Measurements from ENCODE around the gene CCDC28B. TPM values are rescaled to one million over a fixed set of nuclear protein-coding genes. Genes with fewer than 3 reads are reported as not detected.

Gene CCDC28B
- 10 to 100 TPM; 27.0 to 27.7 TPM for total RNA-seq

DNA sequence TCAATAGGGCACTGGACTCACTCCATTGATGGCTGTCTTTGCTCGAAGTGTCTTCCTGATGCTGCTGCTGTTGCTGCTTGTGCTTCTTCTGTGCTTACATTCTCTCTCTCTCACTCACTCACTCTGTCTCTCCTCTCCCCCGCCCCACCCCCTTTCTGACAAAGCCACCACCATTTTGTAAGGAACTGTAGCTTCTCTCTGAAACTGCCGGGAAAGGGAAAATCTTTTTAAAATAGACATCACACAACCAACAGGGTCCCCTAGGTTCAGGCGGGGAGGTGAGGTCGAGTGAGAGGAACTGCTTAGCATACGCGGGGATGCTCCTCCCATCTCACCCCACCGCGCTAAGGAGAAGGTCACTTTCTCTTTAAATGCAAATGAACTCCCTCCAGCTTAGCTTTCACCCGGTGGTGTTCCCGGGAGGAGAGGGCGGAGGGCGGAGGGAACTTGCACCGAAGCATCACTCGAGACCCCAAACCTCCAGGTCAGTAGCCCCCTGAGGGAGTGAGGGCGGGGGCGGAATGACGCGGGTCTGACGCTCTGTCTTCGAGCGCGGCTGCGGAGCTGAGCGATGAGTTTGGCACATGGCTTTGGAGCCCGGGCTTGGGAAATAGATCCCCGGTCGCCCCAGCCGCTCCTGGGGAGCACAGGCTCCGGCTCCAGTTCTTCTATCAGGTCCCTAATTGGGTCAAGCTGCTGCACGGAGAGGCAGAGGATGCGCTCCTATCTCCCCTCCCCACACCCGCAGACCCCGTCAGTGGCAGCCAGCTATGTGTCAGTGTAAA, at the start of gene CCDC28B:
CCDC28B (plus strand) TSS at position 370 of the 785 bp plus-strand sequence. CDS start 1,341 bp downstream, outside the sequence.
- DNase-seq (peak; percentile 80), ATAC-seq (peak; percentile 48)
- CTCF ChIA-PET: interaction anchor here (0.7 to 8.1 kb wide), 6 partner anchors 12 to 411 kb away, joined by 3 to 44 read pairs (median 5); partner anchors contain the start of gene FAM167B
- POLR2A ChIA-PET: interaction anchor here (0.6 to 11.9 kb wide), 16 partner anchors 9 to 194 kb away, joined by 3 to 141 read pairs (median 4); partner anchors contain the start of genes BSDC1, HDAC1, LCK and MARCKSL1
- peak within 1 kb of the TSS; percentile 91 for H3K27ac Mint-ChIP-seq
- H3K9me3 Mint-ChIP-seq: no peaks in the 10 kb centered on the region
- intact Hi-C loops (cut with micrococcal nuclease): no loop called here
- peaks cover 57% of the 10 kb centered on the region for H3K4me1 Mint-ChIP-seq (ENCODE audit: low read depth)
- no peaks in the 10 kb centered on the region for H3K27me3 Mint-ChIP-seq
- TF ChIP-seq, protein P1, sequence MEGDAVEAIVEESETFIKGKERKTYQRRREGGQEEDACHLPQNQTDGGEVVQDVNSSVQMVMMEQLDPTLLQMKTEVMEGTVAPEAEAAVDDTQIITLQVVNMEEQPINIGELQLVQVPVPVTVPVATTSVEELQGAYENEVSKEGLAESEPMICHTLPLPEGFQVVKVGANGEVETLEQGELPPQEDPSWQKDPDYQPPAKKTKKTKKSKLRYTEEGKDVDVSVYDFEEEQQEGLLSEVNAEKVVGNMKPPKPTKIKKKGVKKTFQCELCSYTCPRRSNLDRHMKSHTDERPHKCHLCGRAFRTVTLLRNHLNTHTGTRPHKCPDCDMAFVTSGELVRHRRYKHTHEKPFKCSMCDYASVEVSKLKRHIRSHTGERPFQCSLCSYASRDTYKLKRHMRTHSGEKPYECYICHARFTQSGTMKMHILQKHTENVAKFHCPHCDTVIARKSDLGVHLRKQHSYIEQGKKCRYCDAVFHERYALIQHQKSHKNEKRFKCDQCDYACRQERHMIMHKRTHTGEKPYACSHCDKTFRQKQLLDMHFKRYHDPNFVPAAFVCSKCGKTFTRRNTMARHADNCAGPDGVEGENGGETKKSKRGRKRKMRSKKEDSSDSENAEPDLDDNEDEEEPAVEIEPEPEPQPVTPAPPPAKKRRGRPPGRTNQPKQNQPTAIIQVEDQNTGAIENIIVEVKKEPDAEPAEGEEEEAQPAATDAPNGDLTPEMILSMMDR (IDR thresholded peaks at IDR 0.05): no peak
- H3K4me3 Mint-ChIP-seq: peak within 1 kb of the TSS; percentile 80
- H3K36me3 Mint-ChIP-seq (ENCODE audit: low read depth): peaks cover 21% of the 10 kb centered on the region

- no peaks in the 10 kb centered on the region for H3K27me3 Mint-ChIP-seq
- intact Hi-C loops (cut with micrococcal nuclease): no loop called here
- H3K4me1 Mint-ChIP-seq (ENCODE audit: low read depth): peaks cover 22% of the 10 kb centered on the region
- H3K36me3 Mint-ChIP-seq (ENCODE audit: low read depth): peaks cover 37% of the 10 kb centered on the region
- H3K4me3 Mint-ChIP-seq: no peak overlapping the region
- no peak overlapping the region for H3K27ac Mint-ChIP-seq
- H3K9me3 Mint-ChIP-seq: peaks cover 5% of the 10 kb centered on the region
- TF ChIP-seq, protein P1 (IDR thresholded peaks at IDR 0.05): no peak
- ChIA-PET CTCF (interaction anchor here (1.2 to 2.2 kb wide), 2 partner anchors 23 to 97 kb away, joined by 3 to 5 read pairs; no protein-coding TSS in a partner anchor), POLR2A (no interaction called here)
- no peak for ATAC-seq
- DNase-seq: no peak
These were observed 49.5 kb upstream of the CCDC28B start for GRCh38 chr1:32150847-32151246.

- CTCF ChIA-PET: interaction anchor here (2.2 kb wide), 1 partner anchor 23 kb away, joined by 5 read pairs; no protein-coding TSS in a partner anchor
- TF ChIP-seq, protein P1 (IDR thresholded peaks at IDR 0.05): no peak
- Mint-ChIP-seq H3K36me3 (ENCODE audit: low read depth) (peaks cover 39% of the 10 kb centered on the region), H3K9me3 (peaks cover 5% of the 10 kb centered on the region), H3K27me3 (no peaks in the 10 kb centered on the region), H3K4me1 (ENCODE audit: low read depth) (peaks cover 16% of the 10 kb centered on the region), H3K4me3 (no peak overlapping the region), H3K27ac (no peak overlapping the region)
- intact Hi-C loops (cut with micrococcal nuclease): no loop called here
- POLR2A ChIA-PET: interaction anchor here (1.1 kb wide), 1 partner anchor 42 kb away, joined by 3 read pairs; no protein-coding TSS in a partner anchor
- DNase-seq: no peak
- no peak for ATAC-seq
These were observed 49.0 kb upstream of the CCDC28B start for GRCh38 chr1:32151319-32151787.

- H3K36me3 Mint-ChIP-seq (ENCODE audit: low read depth): peaks cover 47% of the 10 kb centered on the region
- DNase-seq: peak; percentile 33
- peaks cover 5% of the 10 kb centered on the region for H3K4me1 Mint-ChIP-seq (ENCODE audit: low read depth)
- intact Hi-C loops (cut with micrococcal nuclease): no loop called here
- H3K4me3 Mint-ChIP-seq: no peak overlapping the region
- ChIA-PET POLR2A (no interaction called here), CTCF (interaction anchor here (1.9 kb wide), 1 partner anchor 56 kb away, joined by 4 read pairs; no protein-coding TSS in a partner anchor)
- no peaks in the 10 kb centered on the region for H3K9me3 Mint-ChIP-seq
- peak; percentile 76 for ATAC-seq
- H3K27me3 Mint-ChIP-seq: no peaks in the 10 kb centered on the region
- H3K27ac Mint-ChIP-seq: peak overlapping the region; percentile 69
- TF ChIP-seq, protein P1 (IDR thresholded peaks at IDR 0.05): no peak
These were observed 41.2 kb upstream of the CCDC28B start for GRCh38 chr1:32159189-32159588.
